Measurements from ENCODE around the gene MRC2.

- no peak for TF ChIP-seq CTCF (IDR thresholded peaks at IDR 0.05)
- TF ChIP-seq POLR2A (IDR thresholded peaks at IDR 0.05) = no peak
- TF ChIP-seq POLR2AphosphoS5 (IDR thresholded peaks at IDR 0.05) = no peak
Measured at GRCh38 chr17:62681061-62681938, 53.8 kb downstream of the MRC2 start.

Data from prostate gland (tissue), 2 donors.